HepG2 (cell line): ENCODE data around the gene SLIT1. TPM values are rescaled to one million over a fixed set of nuclear protein-coding genes. Genes with fewer than 3 reads are reported as not detected.

Source experiments
- CAMTA2 ChIP-seq: sonication (generic); formaldehyde crosslinking; IDR thresholded peaks from 2 replicates; pipeline ENCODE4 v1.4.0; 2020; ENCODE audit warnings: mild to moderate bottlenecking, missing genetic modification reagents, borderline replicate concordance
- CEBPG ChIP-seq: IDR thresholded peaks from 2 replicates; pipeline ENCODE4 v1.6.1; 2016
- NR0B2 ChIP-seq: sonication (generic); formaldehyde crosslinking; IDR thresholded peaks from 2 replicates; pipeline ENCODE4 v1.4.0; 2020; ENCODE audit warnings: mild to moderate bottlenecking, missing genetic modification reagents
- PAX8 ChIP-seq: sonication (generic); formaldehyde crosslinking; IDR thresholded peaks from 2 replicates; pipeline ENCODE4 v1.8.0; 2022; ENCODE audit warnings: mild to moderate bottlenecking, missing genetic modification reagents, borderline replicate concordance
- PHF21A ChIP-seq: sonication (generic); formaldehyde crosslinking; IDR thresholded peaks from 2 replicates; pipeline ENCODE4 v1.5.0; 2020; ENCODE audit warnings: mild to moderate bottlenecking, missing genetic modification reagents
- ZNF704 ChIP-seq: sonication (generic); formaldehyde crosslinking; IDR thresholded peaks from 2 replicates; pipeline ENCODE4 v1.8.1; 2023; ENCODE audit warnings: mild to moderate bottlenecking, inconsistent platforms, moderate library complexity, missing genetic modification reagents, borderline replicate concordance
- ZNF776 ChIP-seq: sonication (generic); formaldehyde crosslinking; IDR thresholded peaks from 2 replicates; pipeline ENCODE4 v1.4.0; 2020; ENCODE audit warnings: mild to moderate bottlenecking, missing genetic modification reagents
- ZNF792 ChIP-seq: IDR thresholded peaks from 2 replicates; pipeline ENCODE4 v1.6.1; 2016
- polyA plus RNA-seq, 8 experiments: library from polyadenylated mRNA; depleted of rRNA in 3 of 8; stranded (reverse) in 7 of 8; unstranded in 1 of 8; fragments of >200 nt; fragmentation: Illumina TruSeq in 4 of 8; extraction: Trizol in 4 of 8; gene quantifications; 2 replicates each; pipeline versions ENCODE4 v1.2.1 to v1.2.3, GENCODE V29; 2011 to 2016; ENCODE audit warnings: low read depth in 4 of 8, missing spikeins in 1 of 8, mixed read lengths in 1 of 8; ENCODE audit not compliant: insufficient read depth in 1 of 8
- total RNA-seq, 5 experiments: library from RNA; depleted of rRNA; stranded (reverse); fragments of >200 nt; fragmentation: Illumina TruSeq; extraction: Trizol; gene quantifications; 2 replicates each; pipeline ENCODE4 v1.2.3, GENCODE V29; 2016; ENCODE audit warnings: low read depth in 1 of 5
- TF ChIP-seq, protein P1 (sequence below), 2 experiments: sonication (generic) in 1 of 2; formaldehyde crosslinking in 1 of 2; IDR thresholded peaks; 2 replicates each; pipeline versions ENCODE4 v1.6.1 to v1.9.0; 2014 to 2022; ENCODE audit warnings: antibody characterized with exemption in 1 of 2, borderline replicate concordance in 1 of 2, inconsistent platforms in 1 of 2, low read depth in 1 of 2, missing genetic modification reagents in 1 of 2
- TF ChIP-seq, protein P2 (sequence below): sonication (generic); formaldehyde crosslinking; IDR thresholded peaks from 2 replicates; pipeline ENCODE4 v1.4.0; 2020; ENCODE audit warnings: missing genetic modification reagents
- TF ChIP-seq, protein P3 (sequence below): IDR thresholded peaks from 2 replicates; pipeline ENCODE4 v1.6.1; 2016; ENCODE audit warnings: mild to moderate bottlenecking

Gene SLIT1
- total and polyA plus RNA-seq, 2 of the 13 experiments (the other 11 are each of a cell fraction or from before 2014, with no cell fraction given): 0.09 to 0.33 TPM

DNA sequence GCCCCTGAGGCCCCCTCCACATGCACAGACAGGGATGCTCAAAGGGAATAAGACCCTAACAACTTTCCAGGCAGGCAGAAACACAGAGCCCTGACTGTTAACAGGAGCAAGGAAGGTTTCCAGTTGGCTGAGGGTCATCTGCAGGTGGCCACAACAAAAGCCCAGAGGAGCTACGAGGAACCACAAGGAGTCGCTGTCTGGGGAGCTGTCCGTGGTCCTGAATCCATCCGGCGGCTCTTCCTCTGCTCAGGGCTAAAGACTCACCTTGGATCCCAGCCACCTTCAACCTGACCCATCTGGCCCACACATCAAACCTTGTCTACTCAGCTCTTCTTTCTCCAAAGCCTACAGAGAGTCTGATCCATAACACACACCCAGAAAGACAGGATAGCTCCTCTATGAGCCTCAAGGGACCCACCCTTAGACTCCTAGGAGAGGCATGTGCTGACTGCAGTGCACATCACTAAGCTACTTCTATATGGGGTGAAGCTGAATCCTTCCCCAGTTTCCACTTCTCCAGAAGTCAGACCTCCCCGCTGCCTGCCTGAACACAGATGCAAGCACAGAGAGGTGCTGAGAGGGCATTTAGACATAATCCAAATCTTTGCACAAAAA lies 104.0 kb downstream of the SLIT1 start (continued):
- TF ChIP-seq, protein P1, sequence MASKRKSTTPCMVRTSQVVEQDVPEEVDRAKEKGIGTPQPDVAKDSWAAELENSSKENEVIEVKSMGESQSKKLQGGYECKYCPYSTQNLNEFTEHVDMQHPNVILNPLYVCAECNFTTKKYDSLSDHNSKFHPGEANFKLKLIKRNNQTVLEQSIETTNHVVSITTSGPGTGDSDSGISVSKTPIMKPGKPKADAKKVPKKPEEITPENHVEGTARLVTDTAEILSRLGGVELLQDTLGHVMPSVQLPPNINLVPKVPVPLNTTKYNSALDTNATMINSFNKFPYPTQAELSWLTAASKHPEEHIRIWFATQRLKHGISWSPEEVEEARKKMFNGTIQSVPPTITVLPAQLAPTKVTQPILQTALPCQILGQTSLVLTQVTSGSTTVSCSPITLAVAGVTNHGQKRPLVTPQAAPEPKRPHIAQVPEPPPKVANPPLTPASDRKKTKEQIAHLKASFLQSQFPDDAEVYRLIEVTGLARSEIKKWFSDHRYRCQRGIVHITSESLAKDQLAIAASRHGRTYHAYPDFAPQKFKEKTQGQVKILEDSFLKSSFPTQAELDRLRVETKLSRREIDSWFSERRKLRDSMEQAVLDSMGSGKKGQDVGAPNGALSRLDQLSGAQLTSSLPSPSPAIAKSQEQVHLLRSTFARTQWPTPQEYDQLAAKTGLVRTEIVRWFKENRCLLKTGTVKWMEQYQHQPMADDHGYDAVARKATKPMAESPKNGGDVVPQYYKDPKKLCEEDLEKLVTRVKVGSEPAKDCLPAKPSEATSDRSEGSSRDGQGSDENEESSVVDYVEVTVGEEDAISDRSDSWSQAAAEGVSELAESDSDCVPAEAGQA (IDR thresholded peaks at IDR 0.05; ENCODE audit: low read depth): no peak
- TF ChIP-seq, protein P1 (CRISPR knock-in tag; IDR thresholded peaks at IDR 0.05; ENCODE audit: borderline replicate concordance): peak; percentile 99
- TF ChIP-seq, protein P2, sequence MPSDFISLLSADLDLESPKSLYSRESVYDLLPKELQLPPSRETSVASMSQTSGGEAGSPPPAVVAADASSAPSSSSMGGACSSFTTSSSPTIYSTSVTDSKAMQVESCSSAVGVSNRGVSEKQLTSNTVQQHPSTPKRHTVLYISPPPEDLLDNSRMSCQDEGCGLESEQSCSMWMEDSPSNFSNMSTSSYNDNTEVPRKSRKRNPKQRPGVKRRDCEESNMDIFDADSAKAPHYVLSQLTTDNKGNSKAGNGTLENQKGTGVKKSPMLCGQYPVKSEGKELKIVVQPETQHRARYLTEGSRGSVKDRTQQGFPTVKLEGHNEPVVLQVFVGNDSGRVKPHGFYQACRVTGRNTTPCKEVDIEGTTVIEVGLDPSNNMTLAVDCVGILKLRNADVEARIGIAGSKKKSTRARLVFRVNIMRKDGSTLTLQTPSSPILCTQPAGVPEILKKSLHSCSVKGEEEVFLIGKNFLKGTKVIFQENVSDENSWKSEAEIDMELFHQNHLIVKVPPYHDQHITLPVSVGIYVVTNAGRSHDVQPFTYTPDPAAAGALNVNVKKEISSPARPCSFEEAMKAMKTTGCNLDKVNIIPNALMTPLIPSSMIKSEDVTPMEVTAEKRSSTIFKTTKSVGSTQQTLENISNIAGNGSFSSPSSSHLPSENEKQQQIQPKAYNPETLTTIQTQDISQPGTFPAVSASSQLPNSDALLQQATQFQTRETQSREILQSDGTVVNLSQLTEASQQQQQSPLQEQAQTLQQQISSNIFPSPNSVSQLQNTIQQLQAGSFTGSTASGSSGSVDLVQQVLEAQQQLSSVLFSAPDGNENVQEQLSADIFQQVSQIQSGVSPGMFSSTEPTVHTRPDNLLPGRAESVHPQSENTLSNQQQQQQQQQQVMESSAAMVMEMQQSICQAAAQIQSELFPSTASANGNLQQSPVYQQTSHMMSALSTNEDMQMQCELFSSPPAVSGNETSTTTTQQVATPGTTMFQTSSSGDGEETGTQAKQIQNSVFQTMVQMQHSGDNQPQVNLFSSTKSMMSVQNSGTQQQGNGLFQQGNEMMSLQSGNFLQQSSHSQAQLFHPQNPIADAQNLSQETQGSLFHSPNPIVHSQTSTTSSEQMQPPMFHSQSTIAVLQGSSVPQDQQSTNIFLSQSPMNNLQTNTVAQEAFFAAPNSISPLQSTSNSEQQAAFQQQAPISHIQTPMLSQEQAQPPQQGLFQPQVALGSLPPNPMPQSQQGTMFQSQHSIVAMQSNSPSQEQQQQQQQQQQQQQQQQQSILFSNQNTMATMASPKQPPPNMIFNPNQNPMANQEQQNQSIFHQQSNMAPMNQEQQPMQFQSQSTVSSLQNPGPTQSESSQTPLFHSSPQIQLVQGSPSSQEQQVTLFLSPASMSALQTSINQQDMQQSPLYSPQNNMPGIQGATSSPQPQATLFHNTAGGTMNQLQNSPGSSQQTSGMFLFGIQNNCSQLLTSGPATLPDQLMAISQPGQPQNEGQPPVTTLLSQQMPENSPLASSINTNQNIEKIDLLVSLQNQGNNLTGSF (CRISPR knock-in tag): peak; percentile 98
- TF ChIP-seq ZNF792 (CRISPR knock-in tag): peak; percentile 97
- no peak for TF ChIP-seq PAX8 (CRISPR knock-in tag)
- TF ChIP-seq, protein P3, sequence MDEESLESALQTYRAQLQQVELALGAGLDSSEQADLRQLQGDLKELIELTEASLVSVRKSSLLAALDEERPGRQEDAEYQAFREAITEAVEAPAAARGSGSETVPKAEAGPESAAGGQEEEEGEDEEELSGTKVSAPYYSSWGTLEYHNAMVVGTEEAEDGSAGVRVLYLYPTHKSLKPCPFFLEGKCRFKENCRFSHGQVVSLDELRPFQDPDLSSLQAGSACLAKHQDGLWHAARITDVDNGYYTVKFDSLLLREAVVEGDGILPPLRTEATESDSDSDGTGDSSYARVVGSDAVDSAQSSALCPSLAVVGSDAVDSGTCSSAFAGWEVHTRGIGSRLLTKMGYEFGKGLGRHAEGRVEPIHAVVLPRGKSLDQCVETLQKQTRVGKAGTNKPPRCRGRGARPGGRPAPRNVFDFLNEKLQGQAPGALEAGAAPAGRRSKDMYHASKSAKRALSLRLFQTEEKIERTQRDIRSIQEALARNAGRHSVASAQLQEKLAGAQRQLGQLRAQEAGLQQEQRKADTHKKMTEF (CRISPR knock-in tag): peak; percentile 71; the same call in 1 of the 2 replicates
- TF ChIP-seq NR0B2 (CRISPR knock-in tag): peak; percentile 47; the same call in 1 of the 2 replicates
- TF ChIP-seq CEBPG (CRISPR knock-in tag): peak; percentile 32; the same call in 1 of the 2 replicates
- peak; percentile 83; the same call in 1 of the 2 replicates for TF ChIP-seq ZNF704 (CRISPR knock-in tag)
- TF ChIP-seq CAMTA2: 0 out of 2 replicates have a peak, but pooled peaks have one; percentile 53
- no peak for TF ChIP-seq ZNF776 (CRISPR knock-in tag)
- 0 out of 2 replicates have a peak, but pooled peaks have one; percentile 17 for TF ChIP-seq PHF21A (CRISPR knock-in tag)
